RKO (cell line): Measurements from ENCODE around the gene FOXP4.
A peak's percentile ranks its signal among the peaks of the same experiment; 100 is the strongest.
"Not testable (repeated sequence)": the region's sequence is repeated elsewhere in the genome, so short reads cannot be mapped to it uniquely, and the experiment has no call there.

Experiments used
- DNase-seq: peaks from one replicate; pipeline ENCODE4 v3.0.0-alpha.2; 2016; ENCODE audit warnings: low spot score

The FOXP4 gene

GRCh38 chr6:41600499-41601247 is 54.5 kb downstream of the FOXP4 start:
- DNase-seq, result no peak

GRCh38 chr6:41601248-41601549 is 55.0 kb downstream of the FOXP4 start:
- DNase-seq, result no peak

DNA sequence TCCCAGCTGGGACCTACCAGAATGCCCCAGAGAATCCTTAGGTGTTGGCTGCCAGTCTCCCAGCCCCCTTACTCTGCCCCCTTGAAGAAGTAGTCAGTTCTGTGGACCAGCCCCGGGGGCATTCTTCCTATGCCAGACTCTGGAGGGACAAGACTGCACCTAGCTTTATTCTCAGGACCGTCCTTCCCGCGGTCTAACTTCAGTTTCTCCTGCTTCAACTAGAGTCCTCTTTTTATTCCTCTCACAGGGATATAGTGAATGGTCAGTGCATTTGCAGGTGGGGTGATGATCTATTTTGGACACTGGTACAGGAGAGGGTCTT is 56.2 kb downstream of the FOXP4 start:
- DNase-seq, result no peak

GRCh38 chr6:41602864-41603608 is 56.9 kb downstream of the FOXP4 start:
- peak; percentile 84 for DNase-seq

GRCh38 chr6:41604006-41604405 is 57.8 kb downstream of the FOXP4 start:
- DNase-seq, result no peak

- no peak for DNase-seq
Measured at GRCh38 chr6:41605649-41606048, 59.5 kb downstream of the FOXP4 start.

DNA sequence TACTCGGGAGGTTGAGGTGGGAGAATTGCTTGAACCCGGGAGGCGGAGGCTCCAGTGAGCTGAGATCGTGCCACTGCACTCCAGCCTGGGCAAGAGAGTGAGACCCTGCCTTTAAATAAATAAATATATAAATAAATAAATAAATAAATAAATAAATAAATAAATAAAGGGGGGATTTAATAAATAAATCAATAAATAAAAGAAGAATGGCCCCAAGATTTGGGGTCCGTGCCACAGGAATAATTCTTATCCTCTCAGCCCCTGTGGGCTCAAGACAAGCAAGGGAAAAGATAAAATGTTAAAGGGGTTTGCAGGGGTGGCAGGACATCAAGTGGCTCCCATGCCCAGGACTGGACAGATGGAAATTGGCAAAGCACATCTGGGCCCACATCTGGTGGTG is 60.9 kb downstream of the FOXP4 start:
- DNase-seq, result no peak

DNA sequence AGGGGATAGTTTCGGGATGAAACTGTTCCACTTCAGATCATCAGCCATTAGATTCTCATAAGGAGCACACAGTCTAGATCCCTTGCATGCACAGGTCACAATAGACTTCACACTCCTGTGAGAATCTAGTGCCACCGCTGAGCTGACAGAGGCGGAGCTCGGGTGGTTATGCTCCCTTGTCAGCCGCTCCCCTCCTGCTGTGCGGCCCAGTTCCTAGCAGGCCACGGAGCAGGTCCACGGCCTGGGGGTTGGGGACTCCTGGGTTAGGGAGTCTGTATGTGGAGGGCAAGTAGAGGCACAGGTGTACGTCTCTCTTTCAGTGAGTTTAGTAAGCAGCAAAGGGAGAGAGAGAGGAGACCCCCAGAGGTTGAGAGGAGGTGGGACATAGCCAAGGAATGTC is 61.6 kb downstream of the FOXP4 start:
- no peak for DNase-seq

GRCh38 chr6:41608443-41609151 is 62.4 kb downstream of the FOXP4 start:
- no peak for DNase-seq

DNA sequence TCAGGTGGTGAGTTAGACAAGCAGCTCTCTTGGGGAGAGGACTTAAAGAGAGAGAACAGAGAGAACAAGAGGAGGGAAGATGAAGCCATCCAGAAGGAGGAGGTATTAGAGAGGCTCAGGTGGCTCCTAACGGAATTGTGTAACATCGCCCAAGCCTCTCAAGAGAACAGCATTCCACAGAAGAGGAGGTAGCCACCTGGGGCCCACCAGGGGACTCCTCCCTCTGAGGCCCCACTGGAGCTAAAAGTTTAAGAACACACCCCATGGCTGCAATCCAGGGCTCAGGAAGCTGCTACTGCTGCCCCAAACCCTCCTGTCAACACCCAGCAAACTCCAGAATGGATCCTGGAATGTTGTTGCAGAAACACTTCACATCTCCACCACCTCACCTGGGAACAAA is 68.5 kb downstream of the FOXP4 start:
- DNase-seq, result no peak

- DNase-seq, result no peak
Measured at GRCh38 chr6:41615311-41615710, 69.1 kb downstream of the FOXP4 start.

- DNase-seq, result no peak
Measured at GRCh38 chr6:41618598-41618997, 72.4 kb downstream of the FOXP4 start.

GRCh38 chr6:41619193-41619592 is 73.0 kb downstream of the FOXP4 start:
- DNase-seq, result not testable (repeated sequence)

DNA sequence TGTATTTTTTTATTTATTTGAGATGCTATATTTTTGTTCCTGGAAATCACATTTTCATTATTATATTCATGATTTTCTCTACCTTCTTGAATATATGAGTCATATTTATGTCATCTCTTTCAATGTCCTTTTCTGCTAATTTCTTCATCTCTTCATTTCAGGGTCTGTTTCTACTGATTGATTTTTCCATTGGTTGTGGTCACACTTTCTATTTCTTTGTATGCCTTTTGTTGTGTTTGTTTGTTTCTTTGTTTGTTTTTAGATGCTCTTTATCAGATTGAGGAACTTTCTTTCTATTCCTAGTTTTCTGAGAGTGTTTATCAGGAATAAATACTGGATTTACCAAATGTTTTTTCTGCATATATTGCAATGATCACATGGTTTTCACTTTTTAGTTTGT is 75.2 kb downstream of the FOXP4 start:
- DNase-seq, result no peak

DNA sequence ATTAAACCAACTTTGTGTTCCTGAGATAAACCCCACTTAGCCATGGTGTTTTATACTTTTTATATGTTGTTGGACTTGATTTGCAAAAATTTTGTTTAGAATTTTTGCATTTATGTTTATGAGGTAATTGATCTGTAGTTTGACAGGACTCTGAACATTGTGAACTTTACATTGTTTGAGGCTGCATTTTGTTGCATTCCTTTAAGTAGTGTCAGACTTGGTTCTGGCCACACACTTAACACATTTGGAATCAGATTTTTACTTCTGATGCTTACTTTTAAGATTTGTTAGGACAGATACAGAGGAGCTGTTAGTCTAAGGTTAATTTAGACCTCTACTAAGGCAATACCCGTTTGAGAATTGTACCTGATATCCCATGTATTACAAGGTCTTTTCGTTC is 75.6 kb downstream of the FOXP4 start:
- no peak for DNase-seq

DNA sequence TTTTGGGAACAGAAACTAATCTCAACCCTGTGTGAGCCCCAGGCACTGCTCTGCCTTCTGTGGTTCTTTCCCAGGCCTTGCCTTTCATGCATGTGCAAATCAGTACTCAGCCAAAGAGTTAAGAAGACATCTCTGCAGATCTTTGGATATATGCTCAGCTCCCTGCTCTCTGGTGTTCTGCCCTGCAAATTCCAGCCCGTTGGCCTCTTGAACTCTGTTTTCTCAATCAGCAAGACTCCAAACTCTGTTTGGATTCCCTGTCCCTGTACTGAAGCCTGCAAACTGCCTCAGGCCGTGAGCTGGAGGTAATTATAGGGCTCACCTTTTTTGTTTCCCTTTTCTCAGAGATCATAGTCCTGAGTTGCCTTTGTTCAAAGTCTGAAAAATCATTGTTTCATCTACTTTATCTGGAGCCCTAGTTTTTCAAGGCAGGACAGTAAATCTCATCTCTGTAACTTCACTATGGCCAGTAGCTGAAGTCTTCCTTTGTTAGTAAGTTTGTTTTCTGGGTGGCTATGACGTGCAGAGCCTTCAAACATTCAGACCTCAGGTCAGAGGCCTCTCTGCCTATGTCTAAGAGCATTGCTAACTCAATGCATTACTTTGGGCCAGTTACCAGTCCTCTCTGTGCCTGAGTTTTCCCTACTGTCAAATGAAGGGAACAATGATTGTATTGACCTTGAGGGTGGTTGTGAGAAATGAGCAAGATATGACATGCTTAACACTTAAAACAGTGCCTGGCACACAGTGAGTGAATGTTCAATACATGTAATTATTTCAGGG is 76.2 kb downstream of the FOXP4 start:
- DNase-seq, result no peak

GRCh38 chr6:41623330-41623729 is 77.1 kb downstream of the FOXP4 start:
- no peak for DNase-seq

DNA sequence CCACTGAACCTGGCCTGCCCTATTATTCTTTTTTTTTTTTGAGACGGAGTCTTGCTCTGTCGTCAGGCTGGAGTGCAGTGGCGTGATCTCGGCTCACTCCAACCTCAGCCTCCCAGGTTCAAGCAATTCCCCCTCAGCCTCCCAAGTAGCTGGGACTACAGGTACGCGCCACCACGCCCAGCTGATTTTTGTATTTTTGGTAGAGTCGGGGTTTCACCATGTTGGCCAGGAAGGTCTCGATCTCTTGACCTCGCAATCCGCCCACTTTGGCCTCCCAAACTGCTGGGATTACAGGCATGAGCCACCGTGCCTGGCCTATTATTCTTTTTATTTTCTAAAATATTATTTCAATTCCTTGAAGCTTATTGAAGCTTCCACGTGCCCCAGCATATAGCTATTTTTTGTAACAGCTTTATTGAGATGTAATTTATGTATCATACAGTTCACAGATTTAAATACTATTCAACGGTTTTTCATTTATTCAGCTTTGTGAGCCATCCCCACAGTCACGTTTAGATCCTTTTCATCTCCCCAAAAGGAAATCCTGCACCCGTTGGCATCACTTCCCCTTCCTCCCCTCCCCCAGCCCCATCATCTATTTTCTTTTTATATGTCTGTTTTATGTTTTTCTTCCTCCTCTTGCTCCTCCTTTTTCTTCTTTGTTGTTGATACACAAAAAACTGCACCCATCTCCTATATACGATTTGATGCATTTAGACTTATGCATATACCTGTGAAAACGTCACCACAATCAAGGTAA is 78.6 kb downstream of the FOXP4 start:
- no peak for DNase-seq

GRCh38 chr6:41625442-41625841 is 79.3 kb downstream of the FOXP4 start:
- DNase-seq, result no peak

DNA sequence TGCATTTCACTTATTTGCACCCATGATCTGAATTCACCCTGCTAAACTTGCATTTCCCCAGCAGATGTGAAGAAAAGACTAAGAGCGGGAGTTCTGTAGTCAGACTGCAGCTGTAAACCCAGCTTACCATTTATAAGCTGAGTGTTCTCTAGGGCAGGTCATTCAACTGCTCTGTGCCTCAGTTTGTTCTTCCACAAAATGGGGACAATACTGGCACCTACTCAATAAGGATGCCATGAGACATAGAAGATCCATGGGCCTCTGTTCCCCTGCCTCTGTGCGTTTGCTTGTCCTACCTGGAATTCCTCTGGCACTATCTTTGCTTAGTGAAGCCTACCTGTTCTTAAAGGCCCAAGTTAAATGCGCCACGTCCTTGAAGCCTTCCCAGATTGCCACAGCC is 79.8 kb downstream of the FOXP4 start:
- DNase-seq, result no peak

- DNase-seq, result no peak
Measured at GRCh38 chr6:41626917-41627316, 80.7 kb downstream of the FOXP4 start.

DNA sequence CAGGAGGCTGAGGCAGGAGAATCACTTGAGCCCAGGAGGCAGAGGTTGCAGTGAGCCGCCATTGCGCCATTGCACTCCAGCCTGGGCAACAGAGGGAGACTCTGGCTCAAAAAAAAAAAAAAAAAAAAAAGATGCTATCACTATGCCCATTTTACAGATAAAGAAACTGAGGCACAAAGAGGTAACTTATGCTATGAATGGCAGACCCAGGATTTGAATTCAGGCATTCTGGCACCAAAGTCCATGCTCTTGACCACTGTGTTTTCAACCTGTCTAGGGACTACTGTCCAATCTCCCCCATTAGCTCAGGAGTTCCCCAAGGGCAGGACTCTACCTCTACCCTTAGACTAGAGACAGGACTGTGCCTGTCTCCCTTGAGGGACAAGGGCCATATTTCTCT is 82.9 kb downstream of the FOXP4 start:
- DNase-seq, result no peak
